ENCODE measurements around the gene PCDHB10.

PCDHB10 gene

GRCh38 chr5:141192110-141192725, at the start of gene PCDHB10:
Gene PCDHB10, plus strand, starts transcription at chr5:141192353. Its CDS starts 200 bp downstream, at chr5:141192553.
- no peaks in the 10 kb centered on the region for H4K20me1 ChIP-seq (ENCODE audit: insufficient read depth, low read length)
- H3K4me1 ChIP-seq (ENCODE audit: low read length) = no peaks in the 10 kb centered on the region
- no peaks in the 10 kb centered on the region for H3K27me3 ChIP-seq (replicated peaks; ENCODE audit: insufficient read depth, low read length)
- H3F3A ChIP-seq (ENCODE audit: insufficient read depth, low read length) = no peaks in the 10 kb centered on the region
- H3K9me3 ChIP-seq (replicated peaks; ENCODE audit: insufficient read depth, low read length) = no peaks in the 10 kb centered on the region
- no peak for TF ChIP-seq EZH2 (optimal IDR thresholded peaks at IDR 0.05; ENCODE audit: low read depth, low read length)
- peak; percentile 88 for TF ChIP-seq CTCF (IDR thresholded peaks at IDR 0.05; ENCODE audit: low read length)
- no peaks in the 10 kb centered on the region for H3K9me2 ChIP-seq (replicated peaks; ENCODE audit: insufficient read depth, low read length)
- no peak within 1 kb of the TSS for H3K4me2 ChIP-seq (ENCODE audit: low read depth, low read length)
- no peaks in the 10 kb centered on the region for H3K36me3 ChIP-seq (replicated peaks; ENCODE audit: insufficient read depth, low read length)
- H3K79me2 ChIP-seq (ENCODE audit: low read length) = no peaks in the 10 kb centered on the region
- no peak within 1 kb of the TSS for H2AFZ ChIP-seq (ENCODE audit: low read length)
- DNase-seq = peak; percentile 59
- H3K27ac ChIP-seq (ENCODE audit: low read length) = no peak within 1 kb of the TSS
- H3K4me3 ChIP-seq (ENCODE audit: low read length) = no peak within 1 kb of the TSS
- no peak within 1 kb of the TSS for H3K9ac ChIP-seq (ENCODE audit: low read length)

- no peaks in the 10 kb centered on the region for H3K27me3 ChIP-seq (replicated peaks; ENCODE audit: insufficient read depth, low read length)
- H3K9ac ChIP-seq (ENCODE audit: low read length) = no peak within 1 kb of the TSS
- no peaks in the 10 kb centered on the region for H3K9me3 ChIP-seq (replicated peaks; ENCODE audit: insufficient read depth, low read length)
- H3K27ac ChIP-seq (ENCODE audit: low read length) = no peak within 1 kb of the TSS
- H3K79me2 ChIP-seq (ENCODE audit: low read length) = no peaks in the 10 kb centered on the region
- peak; percentile 47 for TF ChIP-seq CTCF (IDR thresholded peaks at IDR 0.05; ENCODE audit: low read length)
- TF ChIP-seq EZH2 (optimal IDR thresholded peaks at IDR 0.05; ENCODE audit: low read depth, low read length) = no peak
- TF ChIP-seq EZH2phosphoT487 (IDR thresholded peaks at IDR 0.05; ENCODE audit: low read length) = no peak
- no peaks in the 10 kb centered on the region for H3K9me2 ChIP-seq (replicated peaks; ENCODE audit: insufficient read depth, low read length)
- H3K4me2 ChIP-seq (ENCODE audit: low read depth, low read length) = peak within 1 kb of the TSS; percentile 4; the same call in 1 of the 2 replicates
- 0 out of 2 replicates have a peak within 1 kb of the TSS, but pooled peaks have one; percentile 2 for H3K4me3 ChIP-seq (ENCODE audit: low read length)
- peak; percentile 43 for DNase-seq
- H3F3A ChIP-seq (ENCODE audit: insufficient read depth, low read length) = no peaks in the 10 kb centered on the region
- peak within 1 kb of the TSS; percentile 2; the same call in 1 of the 2 replicates for H2AFZ ChIP-seq (ENCODE audit: low read length)
- no peaks in the 10 kb centered on the region for H3K4me1 ChIP-seq (ENCODE audit: low read length)
- no peaks in the 10 kb centered on the region for H4K20me1 ChIP-seq (ENCODE audit: insufficient read depth, low read length)
- no peaks in the 10 kb centered on the region for H3K36me3 ChIP-seq (replicated peaks; ENCODE audit: insufficient read depth, low read length)
Measured at GRCh38 chr5:141149812-141150211, 42.3 kb upstream of the PCDHB10 start, which contains the start of gene PCDHB6. Gene PCDHB6, plus strand, starts transcription at chr5:141150057. Its CDS starts 201 bp downstream, at chr5:141150258.

- Histone ChIP-seq H3K27me3 (replicated peaks; ENCODE audit: insufficient read depth, low read length) (no peaks in the 10 kb centered on the region), H2AFZ (ENCODE audit: low read length) (peak overlapping the region; percentile 2; the same call in 1 of the 2 replicates), H3K9me3 (replicated peaks; ENCODE audit: insufficient read depth, low read length) (no peaks in the 10 kb centered on the region), H3F3A (ENCODE audit: insufficient read depth, low read length) (no peaks in the 10 kb centered on the region), H3K36me3 (replicated peaks; ENCODE audit: insufficient read depth, low read length) (no peaks in the 10 kb centered on the region), H3K27ac (ENCODE audit: low read length) (no peak overlapping the region), H3K79me2 (ENCODE audit: low read length) (no peaks in the 10 kb centered on the region), H3K9me2 (replicated peaks; ENCODE audit: insufficient read depth, low read length) (no peaks in the 10 kb centered on the region), H3K4me2 (ENCODE audit: low read depth, low read length) (peak overlapping the region; percentile 4; the same call in 1 of the 2 replicates), H4K20me1 (ENCODE audit: insufficient read depth, low read length) (no peaks in the 10 kb centered on the region), H3K9ac (ENCODE audit: low read length) (no peak overlapping the region), H3K4me3 (ENCODE audit: low read length) (0 out of 2 replicates have a peak overlapping the region, but pooled peaks have one; percentile 2), H3K4me1 (ENCODE audit: low read length) (no peaks in the 10 kb centered on the region)
- DNase-seq = no peak
- TF ChIP-seq CTCF (IDR thresholded peaks at IDR 0.05; ENCODE audit: low read length) (no peak), EZH2phosphoT487 (IDR thresholded peaks at IDR 0.05; ENCODE audit: low read length) (no peak), EZH2 (optimal IDR thresholded peaks at IDR 0.05; ENCODE audit: low read depth, low read length) (no peak)
Measured at GRCh38 chr5:141150224-141150992, 41.7 kb upstream of the PCDHB10 start.
